Measurements from ENCODE around the gene SMYD3. TPM values are rescaled to one million over a fixed set of nuclear protein-coding genes. Genes with fewer than 3 reads are reported as not detected.

The SMYD3 gene
- polyA plus RNA-seq, 2 of the 4 experiments (the other 2 are of a cell fraction), result 18.2 to 35.2 TPM

- TF ChIP-seq HMGXB4 (CRISPR knock-in tag; IDR thresholded peaks at IDR 0.05; ENCODE audit: borderline replicate concordance) (no peak), ZSCAN20 (CRISPR knock-in tag; IDR thresholded peaks at IDR 0.05) (no peak), HOXB13 (CRISPR knock-in tag; IDR thresholded peaks at IDR 0.05; ENCODE audit: low read depth) (no peak), HOXA7 (CRISPR knock-in tag; IDR thresholded peaks at IDR 0.05) (no peak), CBX8 (IDR thresholded peaks at IDR 0.05) (no peak)
- WGBS (ENCODE audit: missing lambda C conversion rate), result 63% methylated on average over 4 of the region's 4 CpGs
- DNase-seq (ENCODE audit: low read depth in 1 of 2, low spot score in 1 of 2) (no peak), FAIRE-seq (no peak), ATAC-seq (no peak)
- Histone ChIP-seq H3K4me2 (no peak overlapping the region), H3K4me1 (no peaks in the 10 kb centered on the region), H3K4me3 (no peak overlapping the region), H3K27ac (no peak overlapping the region), H3K9me3 (no peaks in the 10 kb centered on the region)
- ChIA-PET POLR2A (no interaction called here), CTCF (no interaction called here)
Measured at GRCh38 chr1:245875581-245876261, 631.4 kb downstream of the SMYD3 start.

GRCh38 chr1:245874942-245875580 lies 632.0 kb downstream of the SMYD3 start:
- FAIRE-seq, result no peak
- ChIA-PET POLR2A (no interaction called here), CTCF (no interaction called here)
- Histone ChIP-seq H3K9me3 (no peaks in the 10 kb centered on the region), H3K4me1 (no peaks in the 10 kb centered on the region), H3K4me3 (no peak overlapping the region), H3K27ac (no peak overlapping the region), H3K4me2 (no peak overlapping the region)
- 81% methylated on average over 11 of the region's 12 CpGs for WGBS (ENCODE audit: missing lambda C conversion rate)
- TF ChIP-seq E2F6 (IDR thresholded peaks at IDR 0.05; ENCODE audit: borderline replicate concordance, low read depth) (no peak), BHLHE40 (IDR thresholded peaks at IDR 0.05; ENCODE audit: low read depth, low read length) (no peak), NFE2L2 (conservative IDR thresholded peaks at IDR 0.05; ENCODE audit: low read length) (no peak)
- no peak for ATAC-seq
- DNase-seq (ENCODE audit: low read depth in 1 of 2, low spot score in 1 of 2), result no peak

- POLR2A ChIA-PET, result no interaction called here
- Histone ChIP-seq H3K4me2 (no peak overlapping the region), H3K4me1 (no peaks in the 10 kb centered on the region), H3K9me3 (no peaks in the 10 kb centered on the region), H3K27ac (no peak overlapping the region), H3K4me3 (no peak overlapping the region)
- TF ChIP-seq SMC3 (IDR thresholded peaks at IDR 0.05), result no peak
- TF ChIP-seq HOXB13 (CRISPR knock-in tag; IDR thresholded peaks at IDR 0.05; ENCODE audit: low read depth), result no peak
- no peak for TF ChIP-seq CEBPB (IDR thresholded peaks at IDR 0.05)
- WGBS (ENCODE audit: missing lambda C conversion rate), result 88% methylated on average over 7 of the region's 7 CpGs
- ATAC-seq, result no peak
- FAIRE-seq, result no peak
- CTCF ChIA-PET, result no interaction called here
- DNase-seq (ENCODE audit: low read depth in 1 of 2, low spot score in 1 of 2), result no peak
Measured at GRCh38 chr1:245873883-245874671, 633.0 kb downstream of the SMYD3 start.

GRCh38 chr1:245873068-245873467 lies 634.0 kb downstream of the SMYD3 start:
- ATAC-seq, result no peak
- H3K4me3 ChIP-seq, result no peak overlapping the region
- no peaks in the 10 kb centered on the region for H3K4me1 ChIP-seq
- H3K4me2 ChIP-seq, result no peak overlapping the region
- no peak for FAIRE-seq
- POLR2A ChIA-PET, result no interaction called here
- H3K27ac ChIP-seq, result no peak overlapping the region
- 83% methylated on average over 1 of the region's 1 CpG for WGBS (ENCODE audit: missing lambda C conversion rate)
- no peaks in the 10 kb centered on the region for H3K9me3 ChIP-seq
- no peak for DNase-seq (ENCODE audit: low read depth in 1 of 2, low spot score in 1 of 2)
- TF ChIP-seq ZC3H11A (IDR thresholded peaks at IDR 0.05) (no peak), MAX (IDR thresholded peaks at IDR 0.05) (no peak), EHF (CRISPR knock-in tag; IDR thresholded peaks at IDR 0.05) (no peak), FOSB (CRISPR knock-in tag; IDR thresholded peaks at IDR 0.05) (no peak), NFE2L2 (conservative IDR thresholded peaks at IDR 0.05; ENCODE audit: low read length) (no peak), ESRRA (IDR thresholded peaks at IDR 0.05; ENCODE audit: borderline replicate concordance, low read length) (no peak)
- CTCF ChIA-PET, result no interaction called here
